ENCODE data around the gene LHX3.
A peak's percentile ranks its signal among the peaks of the same experiment; 100 is the strongest.

The LHX3 gene

GRCh38 chr9:136204838-136205706, at the start of gene LHX3:
TSS of gene LHX3 (minus strand) at chr9:136205128. CDS start at chr9:136205012, 116 bp downstream.
- no peak for DNase-seq (ENCODE audit: low read depth)

- no peak for DNase-seq (ENCODE audit: low read depth)
These were observed 48.6 kb upstream of the LHX3 start for GRCh38 chr9:136253246-136254130.

- no peak for DNase-seq (ENCODE audit: low read depth)
These were observed 47.9 kb upstream of the LHX3 start for GRCh38 chr9:136252846-136253245.

- DNase-seq (ENCODE audit: low read depth): no peak
These were observed 47.4 kb upstream of the LHX3 start for GRCh38 chr9:136252281-136252680.

- DNase-seq (ENCODE audit: low read depth): no peak
These were observed 46.6 kb upstream of the LHX3 start for GRCh38 chr9:136251264-136252115.

GRCh38 chr9:136250676-136251075, 45.7 kb upstream of the LHX3 start:
- no peak for DNase-seq (ENCODE audit: low read depth)

- no peak for DNase-seq (ENCODE audit: low read depth)
These were observed 45.1 kb upstream of the LHX3 start for GRCh38 chr9:136249877-136250559.

- no peak for DNase-seq (ENCODE audit: low read depth)
These were observed 44.3 kb upstream of the LHX3 start for GRCh38 chr9:136248951-136249876.

- DNase-seq (ENCODE audit: low read depth): no peak
These were observed 43.2 kb upstream of the LHX3 start for GRCh38 chr9:136247947-136248637.

GRCh38 chr9:136247551-136247916, 42.6 kb upstream of the LHX3 start:
- no peak for DNase-seq (ENCODE audit: low read depth)

GRCh38 chr9:136246849-136247550, 42.1 kb upstream of the LHX3 start:
- DNase-seq (ENCODE audit: low read depth): no peak

GRCh38 chr9:136245219-136246150, 40.6 kb upstream of the LHX3 start, which contains the start of gene QSOX2:
TSS of gene QSOX2 (minus strand) at chr9:136245812. CDS start at chr9:136245803, 9 bp downstream.
- DNase-seq (ENCODE audit: low read depth): peak; percentile 77

- DNase-seq (ENCODE audit: low read depth): no peak
These were observed 40.0 kb upstream of the LHX3 start for GRCh38 chr9:136244969-136245218.

- DNase-seq (ENCODE audit: low read depth): peak; percentile 61
These were observed 39.4 kb upstream of the LHX3 start for GRCh38 chr9:136244122-136244968.

GRCh38 chr9:136243631-136244030, 38.7 kb upstream of the LHX3 start:
- no peak for DNase-seq (ENCODE audit: low read depth)

GRCh38 chr9:136242918-136243525, 38.1 kb upstream of the LHX3 start:
- DNase-seq (ENCODE audit: low read depth): no peak

- no peak for DNase-seq (ENCODE audit: low read depth)
These were observed 37.3 kb upstream of the LHX3 start for GRCh38 chr9:136242248-136242647.
